HG02938 (cell line): Measurements from ENCODE around the gene DCXR.

ENCODE experiments used
- ATAC-seq: cut with Tn5 transposase; IDR thresholded peaks from one replicate; pipeline ENCODE4 v1.9.1; 2021; ENCODE audit warnings: mild to moderate bottlenecking, moderate library complexity; ENCODE audit not compliant: unreplicated experiment

The DCXR gene

DNA sequence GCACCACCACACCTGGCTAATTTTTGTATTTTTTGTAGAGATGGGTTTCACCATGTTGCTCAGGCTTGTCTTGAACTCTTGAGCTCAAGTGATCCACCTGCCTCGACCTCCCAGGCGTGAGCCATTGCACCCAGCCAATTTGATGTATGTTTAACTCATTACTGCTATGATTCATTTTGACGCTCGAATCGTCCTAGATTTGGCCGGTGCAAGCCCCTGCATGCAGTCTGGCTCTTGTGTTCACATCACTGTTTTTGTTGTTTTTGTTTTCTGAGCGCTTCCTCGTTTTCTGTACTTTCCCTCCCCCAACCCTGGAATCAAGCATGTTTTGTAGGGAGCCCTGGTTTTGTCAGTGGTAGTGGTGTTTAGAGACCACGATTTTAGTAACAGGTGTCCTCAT is 35.9 kb upstream of the DCXR start:
- ATAC-seq: no peak

DNA sequence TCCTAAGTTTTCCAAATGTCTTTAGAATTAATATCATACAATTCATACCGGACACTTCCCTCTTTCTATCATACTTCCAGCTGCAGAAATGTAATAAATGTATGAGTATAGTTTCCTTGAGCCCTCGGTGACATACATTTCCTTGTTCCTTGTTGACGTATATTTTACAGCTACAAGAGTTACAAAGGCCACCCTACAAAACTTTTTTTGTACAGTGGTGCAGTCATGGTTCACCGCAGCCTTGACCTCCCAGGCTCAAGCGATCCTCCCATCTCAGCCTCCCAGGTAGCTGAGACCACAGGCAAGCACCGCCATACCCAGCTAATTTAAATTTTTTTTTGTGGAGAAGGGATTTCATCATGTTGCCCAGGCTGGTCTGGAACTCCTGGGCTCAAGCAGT is 35.3 kb upstream of the DCXR start:
- ATAC-seq: no peak

DNA sequence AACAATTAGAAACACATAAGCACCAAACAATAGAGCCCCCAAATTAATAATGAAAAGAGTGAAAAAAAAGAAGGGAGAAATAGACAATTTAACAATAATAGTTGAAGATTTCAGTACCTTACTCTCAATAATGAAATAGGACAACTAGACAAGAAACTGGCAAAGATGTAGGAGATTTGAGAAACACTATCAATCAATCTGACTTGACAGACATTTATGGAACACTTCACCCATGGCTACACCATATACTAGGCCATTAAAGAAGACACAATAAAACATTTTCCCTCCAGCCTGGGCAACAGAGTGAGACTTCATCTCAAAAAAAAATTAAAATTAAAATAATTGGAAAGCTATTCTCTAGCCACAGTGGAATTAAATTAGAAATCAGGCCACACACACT is 33.1 kb upstream of the DCXR start:
- ATAC-seq: no peak

DNA sequence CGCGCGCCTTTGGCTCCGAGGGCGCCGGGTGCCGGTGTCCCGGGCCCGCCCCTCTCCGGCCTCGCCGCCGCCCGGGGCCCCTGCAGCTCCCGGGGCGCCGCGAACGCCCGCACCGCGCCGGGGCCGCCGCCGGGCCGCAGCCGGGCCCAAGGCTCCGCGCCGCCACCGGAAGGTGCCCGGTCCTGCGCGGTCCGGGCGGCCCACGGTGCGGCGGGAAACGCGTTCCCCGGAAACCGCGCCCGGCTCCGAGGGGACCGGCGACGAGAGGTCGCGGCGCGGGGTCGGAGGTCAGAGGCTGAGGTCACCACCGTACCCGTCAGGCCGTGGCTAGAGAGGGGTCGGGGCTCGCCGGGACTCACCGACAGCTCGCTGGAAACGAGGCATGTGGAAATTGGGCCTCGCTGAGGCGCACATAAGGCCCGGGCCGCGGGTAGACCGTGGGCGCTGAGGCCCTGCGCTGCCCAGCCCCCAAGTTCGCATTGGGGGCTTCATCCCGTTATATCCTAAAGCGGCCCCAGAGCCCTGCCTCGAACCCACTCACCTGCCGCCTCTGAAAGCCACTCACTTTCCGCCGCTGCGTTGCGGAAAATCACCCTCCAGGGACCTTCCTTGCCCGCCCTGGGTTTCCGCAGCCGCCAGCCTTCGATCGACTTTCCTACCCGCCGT is 28.3 kb upstream of the DCXR start, which contains the start of gene DUS1L:
DUS1L (minus strand) TSS at position 167 of the 666 bp plus-strand sequence. CDS start 745 bp downstream, outside the sequence.
- no peak for ATAC-seq

DNA sequence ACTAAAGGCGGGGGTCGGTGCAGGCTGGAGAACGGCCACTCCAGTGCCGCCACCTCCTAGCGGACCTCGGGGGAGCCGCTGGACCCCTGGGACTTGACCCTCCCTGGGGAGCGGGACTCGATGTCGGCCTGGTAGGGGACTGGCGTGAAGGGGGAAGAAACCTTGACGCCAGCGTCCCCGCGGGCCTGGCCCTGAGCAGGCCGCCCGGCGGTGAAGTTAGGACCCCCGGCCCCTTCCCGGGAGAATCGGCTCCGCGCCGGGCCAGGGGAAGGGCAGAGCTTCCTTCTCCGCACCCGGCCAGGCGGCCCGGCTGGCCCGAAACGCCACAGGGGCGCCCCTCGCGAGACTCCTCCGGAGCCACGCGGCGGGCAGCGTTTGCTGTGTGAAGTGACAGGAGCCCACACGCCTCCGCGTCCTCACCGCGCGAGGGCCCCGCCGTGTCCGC is 27.7 kb upstream of the DCXR start:
- no peak for ATAC-seq

DNA sequence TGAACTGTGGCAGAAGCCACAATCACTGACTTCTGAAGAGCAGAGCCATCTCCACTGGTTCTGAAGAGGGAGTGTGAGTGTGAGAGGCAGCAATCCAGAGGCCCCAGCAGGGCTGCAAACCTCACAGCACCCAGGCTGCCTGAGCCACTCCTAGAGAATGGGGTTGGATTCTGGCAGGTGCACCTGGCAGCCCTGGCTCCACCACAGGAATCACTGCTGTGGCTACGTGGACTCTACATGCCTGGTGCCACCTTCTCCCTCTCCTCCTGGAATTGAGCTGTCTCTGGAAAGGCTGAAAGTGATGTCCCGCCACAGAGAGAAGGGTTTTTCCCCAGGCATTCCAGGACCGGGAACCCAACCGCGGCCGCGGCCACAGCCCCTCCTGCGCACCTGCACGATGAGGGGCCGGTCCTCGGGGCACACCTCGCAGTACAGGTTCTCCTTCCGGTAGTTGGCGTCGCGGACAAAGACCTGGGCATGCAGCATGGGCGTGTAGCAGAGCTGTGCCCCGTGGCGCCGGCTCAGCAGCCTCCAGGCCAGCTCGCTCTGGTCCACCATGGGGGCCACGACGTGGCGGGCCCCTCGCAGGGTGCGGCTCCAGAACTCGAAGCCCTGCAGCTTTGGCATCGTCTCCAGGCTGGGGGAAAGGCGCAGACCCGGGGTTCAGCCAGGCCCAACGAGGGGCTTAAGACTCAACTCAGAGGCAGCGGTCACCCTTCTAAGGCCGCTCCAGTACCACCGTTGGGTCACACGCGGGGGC is 27.1 kb upstream of the DCXR start:
- ATAC-seq: no peak

DNA sequence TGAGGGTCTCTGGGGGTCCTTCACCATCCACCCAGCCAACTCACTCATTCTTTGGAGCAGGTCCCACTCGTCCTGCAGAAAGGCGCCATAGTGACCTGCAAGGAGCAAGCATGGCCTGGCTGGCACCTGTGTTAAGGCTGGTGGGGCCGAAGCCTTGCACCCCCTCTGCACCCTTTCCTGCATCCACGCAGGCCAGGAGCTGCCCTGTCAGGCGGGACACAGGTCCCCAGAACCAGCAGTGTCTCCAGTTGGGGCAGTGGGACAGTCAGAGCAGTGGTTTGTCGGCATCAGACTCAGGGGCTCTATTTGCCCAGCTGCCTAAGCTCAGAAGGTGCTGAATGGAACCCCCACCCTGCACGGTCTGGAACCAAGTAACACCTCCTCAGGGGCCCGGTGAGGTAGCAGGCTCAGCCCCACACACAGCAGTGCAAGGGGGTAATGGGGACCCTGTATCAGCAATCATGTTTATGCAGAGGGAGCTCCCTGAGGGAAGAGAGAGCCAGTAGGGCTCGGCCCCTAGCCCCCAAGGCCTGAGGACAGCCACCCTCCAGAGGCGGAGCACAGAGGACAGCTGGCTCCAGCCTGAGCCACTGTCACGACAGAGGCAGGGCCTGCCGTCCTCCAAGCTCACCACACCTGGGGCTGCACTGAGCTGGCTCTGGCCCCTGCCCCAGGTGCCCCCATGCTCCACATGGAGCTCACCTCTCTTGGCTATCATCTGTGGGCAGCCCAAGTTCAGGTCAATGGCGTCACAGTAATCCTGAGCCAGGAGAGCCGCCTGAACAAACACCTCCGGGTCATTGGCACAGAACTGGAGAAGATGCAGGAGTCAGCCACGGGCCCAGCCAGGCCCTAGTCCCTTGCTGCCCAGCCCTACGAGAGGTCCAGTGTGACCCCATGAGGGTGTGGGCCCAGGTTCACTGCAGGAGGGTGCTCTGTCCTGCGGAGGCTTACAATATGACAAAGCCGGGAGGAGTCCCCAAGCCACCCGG is 26.2 kb upstream of the DCXR start:
- ATAC-seq: no peak

DNA sequence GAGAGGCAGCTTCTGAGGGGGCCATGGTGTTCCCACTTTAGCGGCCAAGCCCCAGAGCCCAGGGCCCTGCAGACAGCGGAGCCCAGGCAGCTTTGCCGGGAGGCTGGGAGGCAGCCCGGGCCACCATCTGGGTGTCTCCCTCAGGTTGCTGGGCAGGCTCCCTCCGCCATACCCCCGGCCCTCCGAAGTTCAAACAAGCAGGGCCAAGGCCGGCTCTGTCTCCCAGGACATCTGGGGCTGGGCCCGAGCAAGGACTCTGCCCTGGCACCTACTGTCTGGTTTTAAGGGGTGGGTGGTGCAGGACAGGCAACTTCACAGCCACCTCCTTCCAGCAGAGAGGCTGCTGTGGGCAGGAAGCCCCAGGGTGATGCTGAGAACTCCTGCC is 25.5 kb upstream of the DCXR start:
- ATAC-seq: no peak

DNA sequence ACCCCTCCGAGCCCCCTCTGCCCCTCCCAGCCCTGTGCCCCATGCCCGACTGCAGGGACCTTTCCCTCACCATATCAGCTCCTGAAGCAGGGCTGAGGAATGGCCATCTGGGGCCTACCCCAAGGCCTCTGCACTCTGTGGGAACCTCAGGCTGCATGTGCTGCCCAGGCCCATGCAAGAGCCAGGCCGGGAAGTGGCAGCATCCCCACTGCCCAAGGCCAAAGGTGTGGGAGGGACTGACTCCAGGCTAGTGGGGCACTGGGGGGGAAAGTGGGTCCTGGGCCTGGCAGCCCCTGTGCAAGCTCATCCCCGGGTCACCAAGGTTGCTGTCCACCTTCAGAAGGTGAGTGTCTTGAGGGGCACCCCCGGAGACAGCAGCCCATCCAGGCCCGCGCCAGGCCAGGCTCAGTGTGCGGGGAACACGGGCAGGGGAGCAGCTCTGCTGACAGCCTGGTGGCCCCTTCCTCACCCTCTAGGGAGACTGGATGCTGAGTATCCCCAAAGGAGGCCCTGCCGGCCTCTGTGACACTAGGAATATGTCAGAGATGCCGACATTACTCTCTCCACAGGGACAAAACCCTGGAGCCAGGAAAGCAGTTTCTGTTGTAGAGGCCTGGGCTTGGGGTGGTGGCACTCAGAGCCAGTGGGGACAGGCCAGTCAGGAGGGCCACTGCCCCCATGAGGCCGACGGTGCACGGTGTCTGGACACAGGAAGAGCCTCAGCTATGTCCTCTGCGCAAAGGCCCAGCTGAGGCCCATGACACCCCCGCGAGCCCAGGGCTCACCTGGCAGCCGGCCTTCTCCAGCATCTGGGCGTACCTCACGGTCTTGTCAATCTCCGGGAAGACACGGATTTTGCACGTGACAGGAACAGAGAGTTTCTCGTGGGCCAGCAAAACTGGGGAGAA is 24.8 kb upstream of the DCXR start:
- ATAC-seq: no peak

DNA sequence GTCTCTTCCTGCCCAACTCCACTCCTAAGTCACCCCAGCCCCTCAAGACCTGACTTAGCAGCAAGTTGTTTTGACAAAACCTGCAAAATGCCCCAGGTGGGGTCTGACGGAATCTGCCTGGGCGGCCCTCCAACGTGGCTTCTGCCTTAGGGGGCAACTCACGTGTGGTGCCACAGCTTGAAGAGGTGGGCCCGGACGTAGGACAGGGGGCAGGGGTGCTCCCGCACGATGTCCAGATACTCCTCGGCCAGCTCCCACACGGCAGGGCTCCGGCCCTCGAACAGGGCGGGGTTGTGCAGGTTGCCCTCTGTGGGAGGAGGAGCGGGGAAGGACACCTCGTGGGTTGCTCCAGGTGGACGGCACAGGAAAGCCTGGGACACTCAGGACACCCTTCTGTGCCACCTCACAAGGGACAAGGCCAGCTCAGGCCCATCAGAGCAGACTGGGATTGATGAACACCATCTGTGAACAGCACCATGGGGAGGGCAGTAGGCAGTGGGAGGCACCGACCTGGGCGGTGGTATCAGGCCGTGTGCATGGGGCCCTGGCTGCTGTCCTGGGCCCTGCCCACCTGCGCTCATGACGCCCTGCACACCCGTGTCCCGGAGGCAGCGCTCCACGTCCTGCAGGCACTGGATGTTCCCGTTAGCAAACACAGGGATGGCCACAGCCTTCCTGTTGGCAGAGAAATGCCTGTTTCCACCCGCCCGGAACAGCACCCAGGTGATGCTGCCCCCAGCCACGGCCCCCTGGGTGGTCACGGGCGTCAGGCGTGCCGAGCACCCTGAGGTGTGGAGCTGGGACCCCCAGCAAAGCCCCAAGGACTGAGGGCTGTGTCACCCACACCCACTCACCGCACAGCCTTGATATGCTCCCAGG is 23.8 kb upstream of the DCXR start:
- no peak for ATAC-seq

DNA sequence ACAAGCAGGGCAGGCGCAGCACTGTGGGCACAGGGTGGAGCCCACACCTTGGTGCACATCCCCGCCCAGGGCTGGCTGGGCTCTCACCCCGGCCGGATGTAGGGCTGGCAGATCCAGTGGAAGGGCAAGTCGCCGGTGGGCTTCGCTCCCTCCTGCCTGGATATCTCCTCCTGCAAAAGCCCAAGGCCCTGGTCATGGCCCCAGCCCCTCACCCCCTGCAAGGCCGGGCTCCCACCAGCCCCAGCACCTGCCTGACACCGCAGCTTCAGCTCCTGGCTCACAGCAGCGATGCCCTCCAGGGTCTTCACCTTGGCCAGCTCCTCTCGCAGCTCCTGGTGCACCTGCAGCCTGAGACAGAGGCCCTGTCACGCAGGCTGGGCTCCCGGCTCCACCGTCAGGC is 23.1 kb upstream of the DCXR start:
- ATAC-seq: no peak

DNA sequence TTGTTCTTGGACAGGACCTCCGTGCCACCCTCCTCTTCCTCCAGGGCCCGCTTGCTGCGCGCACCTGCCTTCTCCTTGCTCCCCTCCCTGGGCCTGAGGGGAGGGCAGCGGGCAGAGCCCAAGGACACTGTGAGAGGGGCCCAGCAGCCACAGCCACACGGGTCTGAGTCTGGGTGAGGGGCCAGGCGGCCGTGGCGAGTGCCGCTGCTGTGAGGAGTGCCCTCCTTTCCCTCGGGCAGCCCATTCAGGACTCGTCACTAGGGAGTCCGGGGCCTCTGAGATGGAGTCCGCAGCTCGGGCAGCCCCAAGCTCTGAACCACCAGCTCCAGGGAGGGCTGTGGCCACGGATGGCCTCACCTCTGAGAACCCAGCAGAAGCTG is 22.5 kb upstream of the DCXR start:
- no peak for ATAC-seq

DNA sequence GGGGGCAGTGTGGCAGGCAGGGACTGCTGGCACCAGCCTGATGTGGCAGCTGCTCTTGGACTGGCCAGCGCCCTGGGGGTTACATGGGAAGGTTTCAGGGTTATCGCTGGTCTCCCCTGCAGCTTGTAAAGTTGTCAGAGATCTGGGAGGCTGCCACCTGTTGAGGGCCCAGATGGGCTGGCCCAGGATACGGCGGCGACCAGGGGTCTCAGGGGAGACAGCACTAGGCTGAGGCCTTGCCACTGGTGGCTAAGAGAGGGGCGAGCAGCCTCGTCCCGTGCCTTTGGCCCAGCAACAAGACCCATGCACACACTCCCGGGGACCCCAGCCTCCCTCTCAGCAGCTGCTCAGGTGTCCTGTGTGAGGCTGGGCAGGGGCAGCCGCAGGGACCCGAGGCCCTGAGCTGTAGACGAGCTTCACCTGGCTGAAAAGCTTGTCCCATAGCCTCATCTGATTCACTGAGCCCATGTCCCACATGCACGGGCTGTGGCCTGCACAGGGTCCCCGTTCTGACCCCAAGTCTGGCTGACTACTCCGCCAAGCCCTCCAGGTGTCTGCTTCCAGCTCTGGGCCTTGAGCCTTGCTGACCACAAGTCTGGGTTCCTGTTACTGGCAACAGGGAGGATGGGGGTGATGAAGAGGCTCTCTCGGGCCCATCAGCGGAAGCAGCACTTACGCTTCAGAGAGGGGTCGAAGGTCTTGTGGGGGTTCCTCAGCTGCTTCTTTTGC is 21.9 kb upstream of the DCXR start:
- no peak for ATAC-seq

DNA sequence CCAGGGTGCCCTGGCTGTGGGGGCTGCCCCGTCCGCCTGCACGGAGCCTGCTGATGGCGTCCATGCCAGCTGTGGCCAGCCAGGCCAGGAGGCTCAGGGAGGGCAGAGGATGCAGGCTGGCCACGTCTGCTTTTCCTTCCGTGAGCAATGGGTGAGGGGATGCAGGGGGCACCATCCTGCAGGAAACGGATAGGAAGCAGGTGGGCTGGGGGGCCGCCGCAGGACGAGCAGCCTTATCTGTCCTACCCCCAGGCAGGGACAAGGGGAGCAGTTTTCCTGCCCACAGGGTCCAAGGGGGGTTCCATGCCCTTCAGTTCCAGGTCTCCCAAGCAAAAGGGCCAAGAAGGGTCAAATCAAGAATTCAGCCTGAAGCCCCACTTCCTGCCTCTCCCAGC is 21.4 kb upstream of the DCXR start:
- ATAC-seq: no peak

DNA sequence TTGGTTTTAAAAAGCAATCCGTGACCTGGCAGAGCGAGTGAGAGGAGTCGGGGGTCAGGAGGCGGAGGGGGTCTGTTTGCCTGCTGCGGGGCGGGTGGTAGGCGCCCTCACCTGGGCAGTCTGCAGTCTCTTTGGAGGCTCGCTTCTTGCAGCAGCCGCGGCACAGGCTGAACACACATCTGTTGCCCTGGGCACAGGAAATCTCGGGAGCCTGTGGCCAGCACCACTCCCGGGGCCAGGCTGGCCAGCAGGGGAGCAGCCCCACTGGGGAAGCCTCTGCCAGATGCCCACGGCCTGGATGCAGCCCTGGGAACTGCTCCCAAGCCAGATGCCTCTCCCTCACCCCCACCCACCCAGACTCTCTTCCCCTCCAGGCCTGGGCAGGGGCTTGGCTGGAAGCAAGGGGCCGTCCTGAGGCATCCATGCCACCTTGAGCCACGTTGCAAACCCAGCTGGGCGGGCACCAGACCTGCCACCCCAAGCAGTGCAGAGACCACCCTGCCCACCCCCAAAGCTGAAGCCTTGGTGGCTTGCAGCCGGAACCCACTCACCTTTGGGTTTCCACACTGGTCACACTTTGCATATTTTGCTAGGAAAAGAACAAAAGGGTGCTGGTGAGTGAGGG is 20.8 kb upstream of the DCXR start:
- no peak for ATAC-seq

DNA sequence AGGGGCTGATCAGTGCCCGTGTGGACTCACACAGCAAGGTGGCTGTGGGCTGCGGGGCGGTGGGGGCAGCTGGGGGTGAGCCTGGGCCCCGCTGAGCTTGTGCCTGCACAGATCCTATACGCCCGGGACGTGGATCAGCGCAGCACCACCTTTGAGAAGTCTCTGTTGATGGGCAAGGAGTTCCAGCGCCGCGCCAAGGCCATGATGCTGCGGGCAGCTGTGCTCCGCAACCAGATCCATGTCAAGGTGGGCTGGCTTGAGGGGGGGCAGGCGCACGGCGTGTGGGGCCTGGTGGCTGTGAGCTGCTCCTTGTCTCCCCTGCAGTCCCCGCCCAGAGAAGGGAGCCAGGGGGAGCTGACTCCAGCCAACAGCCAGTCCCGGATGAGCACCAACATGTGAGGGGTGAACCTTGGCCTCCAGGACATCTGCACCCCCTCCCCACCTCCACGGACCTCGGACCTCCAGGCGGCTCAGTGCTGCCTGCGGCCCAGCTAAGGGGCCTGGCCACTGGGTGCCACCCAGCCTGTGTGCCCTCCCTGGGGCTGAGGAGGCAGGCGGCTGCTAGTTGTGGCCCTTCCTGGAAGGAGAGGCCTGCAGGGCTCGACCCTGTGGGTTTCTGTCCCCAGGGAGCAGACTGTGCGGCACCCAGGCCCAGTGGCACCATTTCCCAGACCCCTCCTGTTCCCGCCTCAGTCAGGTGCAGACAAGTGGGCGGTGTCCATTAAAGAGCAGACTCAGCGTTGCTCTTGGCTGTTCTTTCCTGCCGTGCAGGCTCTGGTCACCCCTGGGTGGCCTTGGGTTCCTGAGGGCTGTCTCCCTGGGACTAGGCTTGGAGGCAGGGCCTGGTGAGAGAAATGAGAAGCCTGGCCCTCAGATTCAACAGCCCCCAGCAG is 19.5 kb upstream of the DCXR start:
- ATAC-seq: no peak
